Brain pericyte (primary cell): ENCODE measurements around the gene NXNL2.

Source experiments
- DNase-seq: peaks from one replicate; pipeline ENCODE4 v3.0.0-alpha.2; 2012; ENCODE audit warnings: low read depth, low spot score

The NXNL2 gene

DNA sequence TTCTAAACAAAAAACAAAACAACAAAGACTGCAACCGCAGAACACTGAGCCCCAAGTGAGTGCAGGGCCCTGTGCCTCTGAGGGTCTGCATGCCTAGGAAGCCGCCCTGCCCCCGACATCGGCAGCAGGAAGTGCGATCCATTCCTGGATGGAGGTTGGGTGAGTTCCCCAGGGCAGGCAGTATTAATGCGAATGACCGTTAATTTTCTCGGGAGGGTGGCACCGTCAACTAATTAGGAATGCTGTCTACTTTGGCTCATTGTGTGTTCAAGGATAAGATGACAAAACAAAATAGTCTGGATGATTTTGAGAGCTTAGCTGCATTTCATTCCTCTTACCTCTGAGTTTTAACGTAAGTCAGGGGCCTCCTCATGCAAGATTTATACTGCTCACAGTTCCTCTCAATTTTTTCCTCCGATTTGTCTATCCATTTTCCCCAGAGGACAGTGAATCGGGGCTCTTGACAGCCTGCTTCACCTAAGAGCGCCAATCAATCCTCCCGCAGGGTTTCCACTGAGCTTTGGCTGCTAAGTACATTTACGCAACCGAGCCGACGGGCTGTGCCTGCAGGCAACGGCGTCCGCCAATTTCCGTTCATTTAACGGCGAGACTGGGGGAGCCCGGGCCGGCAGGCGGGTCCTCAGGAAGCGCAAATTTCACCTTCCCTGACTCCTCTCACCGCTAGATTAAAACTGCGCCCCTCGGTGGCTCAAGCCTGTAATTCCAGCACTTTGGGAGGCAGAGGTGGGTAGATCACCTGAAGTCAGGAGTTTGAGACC is 2.9 kb upstream of the NXNL2 start:
- no peak for DNase-seq

DNA sequence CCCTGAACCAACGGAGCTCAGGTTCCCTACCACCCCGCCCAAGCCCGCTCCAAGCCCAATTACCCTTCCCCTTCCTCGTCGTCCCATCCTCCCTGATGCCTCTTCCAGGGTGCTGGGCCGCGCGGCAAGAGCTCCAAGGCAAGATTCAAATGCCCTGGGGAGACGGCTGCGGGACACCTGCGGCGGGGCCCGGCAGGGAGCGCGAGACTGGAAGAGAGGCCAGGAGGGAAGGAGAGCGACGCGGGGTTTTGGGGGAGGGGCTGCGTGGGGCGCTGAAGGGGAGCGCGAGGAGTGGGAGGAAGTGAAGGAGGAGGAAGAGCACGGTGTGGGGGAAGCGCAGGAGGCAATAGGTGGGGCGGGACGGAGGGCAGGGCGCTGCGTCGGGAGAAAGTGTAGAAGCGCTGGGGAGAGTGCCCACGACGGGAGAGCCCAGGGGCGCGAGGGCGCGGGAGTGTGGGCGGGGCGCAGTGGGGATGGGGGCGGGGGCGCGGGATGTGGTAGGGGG is 975 bp upstream of the NXNL2 start:
- no peak for DNase-seq

DNA sequence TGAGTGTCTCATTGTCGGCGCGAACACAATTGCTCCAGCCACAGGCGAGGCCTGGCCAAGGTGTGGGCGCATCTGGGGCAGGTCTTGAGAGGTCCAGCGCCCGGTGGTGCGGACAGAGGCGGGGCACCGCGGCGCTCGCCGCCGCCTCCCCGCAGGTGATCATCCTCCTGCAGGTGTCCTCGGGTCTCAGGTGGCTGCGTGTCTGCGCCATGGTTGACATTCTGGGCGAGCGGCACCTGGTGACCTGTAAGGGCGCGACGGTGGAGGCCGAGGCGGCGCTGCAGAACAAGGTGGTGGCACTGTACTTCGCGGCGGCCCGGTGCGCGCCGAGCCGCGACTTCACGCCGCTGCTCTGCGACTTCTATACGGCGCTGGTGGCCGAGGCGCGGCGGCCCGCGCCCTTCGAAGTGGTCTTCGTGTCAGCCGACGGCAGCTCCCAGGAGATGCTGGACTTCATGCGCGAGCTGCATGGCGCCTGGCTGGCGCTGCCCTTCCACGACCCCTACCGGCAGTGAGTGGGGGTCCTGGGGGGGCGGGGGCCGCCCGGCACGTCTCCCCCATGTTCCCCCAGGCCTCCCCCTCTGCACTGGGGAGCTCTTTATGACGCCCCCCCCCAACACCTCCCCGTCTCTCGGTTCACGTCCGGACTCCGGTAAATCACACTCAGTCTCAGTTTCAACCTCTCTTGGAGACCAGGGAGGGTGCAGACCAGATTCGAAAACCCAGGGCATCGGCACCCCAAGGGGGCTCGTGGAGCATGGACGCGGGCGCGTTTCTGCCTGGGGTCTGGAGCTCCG is 446 bp downstream of the NXNL2 start:
- DNase-seq, result no peak

DNA sequence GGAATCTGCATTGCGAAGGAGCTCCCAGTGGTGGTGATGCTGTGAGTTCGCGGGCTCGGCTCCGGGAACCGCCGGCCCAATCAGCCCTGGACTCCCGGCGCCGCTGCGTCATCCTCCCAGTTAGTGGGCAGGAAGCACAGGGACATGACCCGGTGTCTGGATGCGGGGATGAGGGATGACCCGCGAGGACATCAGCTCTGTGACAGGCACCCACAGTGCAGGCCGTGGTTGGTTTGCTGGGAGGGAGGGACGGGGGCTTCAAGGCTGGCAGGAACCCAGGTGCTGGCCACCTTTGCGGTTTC is 996 bp downstream of the NXNL2 start:
- no peak for DNase-seq

DNA sequence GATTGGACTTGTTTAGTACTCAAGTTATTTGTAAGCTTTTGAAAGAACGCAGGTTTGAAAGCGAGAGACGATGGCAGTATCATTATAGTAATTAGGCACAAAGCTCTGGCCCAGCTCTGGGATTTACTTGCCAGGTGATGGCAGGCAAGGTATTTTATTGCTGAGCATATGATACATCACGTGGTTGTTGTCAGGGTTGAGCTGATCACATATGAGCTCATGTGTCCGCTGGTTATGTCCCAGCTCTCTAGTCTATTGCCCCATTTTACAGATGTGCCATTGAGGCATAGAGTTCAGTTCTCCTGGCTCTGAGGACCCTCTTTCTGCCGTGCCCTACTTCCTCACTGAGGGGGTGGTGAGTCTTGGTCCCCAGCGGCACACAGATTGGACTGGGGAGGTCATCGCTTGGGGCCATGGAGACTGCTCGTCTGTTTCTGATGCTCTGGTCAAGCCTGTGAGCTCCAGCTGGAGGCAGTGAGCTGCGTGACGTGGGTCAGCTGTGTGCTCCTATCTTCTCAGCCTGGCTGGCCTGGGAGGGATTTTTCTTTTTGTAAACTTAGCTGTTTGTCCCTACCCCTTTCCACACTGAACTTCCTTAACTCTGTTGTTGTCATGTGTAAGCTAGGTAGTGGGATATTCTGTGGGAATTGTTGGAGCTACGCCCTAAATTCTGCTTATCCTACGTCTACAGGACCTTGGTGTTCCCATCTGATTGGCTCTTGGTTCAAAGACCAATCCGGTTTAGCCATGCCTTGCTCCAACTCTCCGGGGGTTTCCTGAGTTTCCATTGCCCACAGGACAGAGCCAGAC is 2.2 kb downstream of the NXNL2 start:
- DNase-seq, result no peak

DNA sequence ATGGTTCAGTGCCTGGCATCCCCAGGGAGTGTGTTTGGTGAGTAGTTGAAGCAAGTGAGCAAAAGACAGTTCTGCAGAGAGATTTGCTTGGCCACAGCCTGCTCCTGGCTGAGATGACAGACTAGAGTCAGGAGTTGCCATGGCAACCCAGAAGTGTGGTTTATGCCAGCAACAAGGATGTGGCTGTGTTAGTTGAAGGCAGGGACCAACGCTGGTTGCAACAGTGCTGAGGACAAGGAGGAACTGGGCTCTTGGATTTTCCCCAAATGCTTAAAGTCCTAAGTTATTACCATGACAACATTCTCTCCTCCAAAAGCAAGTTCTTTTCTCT is 2.7 kb downstream of the NXNL2 start:
- DNase-seq, result no peak

DNA sequence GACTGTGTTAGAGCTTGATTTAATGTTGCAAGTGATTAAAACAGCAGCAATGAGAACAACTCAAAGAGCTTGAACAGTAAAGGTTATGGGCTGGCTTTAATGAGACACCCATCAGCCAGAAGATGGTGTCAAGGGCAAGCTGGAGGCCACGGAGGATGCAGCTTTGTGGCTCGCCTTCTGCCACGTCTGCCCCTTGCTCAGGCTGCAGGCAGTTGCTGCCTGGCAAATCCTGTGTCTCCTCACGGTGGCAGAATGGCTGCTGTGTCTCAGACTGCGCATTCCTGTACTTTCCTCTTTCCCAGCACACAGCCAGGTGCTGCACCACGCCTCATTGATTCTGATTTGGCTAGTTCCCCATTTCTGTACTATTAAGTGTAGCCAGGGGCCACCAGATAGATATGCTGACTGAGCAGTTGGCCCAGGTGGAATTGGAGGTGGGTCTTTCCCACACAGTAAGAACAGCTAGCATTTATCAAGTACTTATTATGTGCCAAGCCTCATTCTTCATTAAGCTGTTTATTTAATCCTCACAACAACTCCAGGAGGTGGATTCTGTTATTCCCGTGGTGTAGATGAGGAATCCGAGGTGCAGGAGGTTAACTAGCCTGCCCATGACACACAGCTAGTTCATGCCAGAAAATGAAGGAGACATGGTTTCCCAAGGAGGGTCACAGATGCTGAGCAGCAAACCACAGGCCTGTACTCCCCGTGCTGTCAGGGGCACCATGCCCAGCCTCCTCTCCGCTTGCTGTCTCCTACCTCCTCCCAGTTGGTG is 3.5 kb downstream of the NXNL2 start:
- DNase-seq, result no peak

DNA sequence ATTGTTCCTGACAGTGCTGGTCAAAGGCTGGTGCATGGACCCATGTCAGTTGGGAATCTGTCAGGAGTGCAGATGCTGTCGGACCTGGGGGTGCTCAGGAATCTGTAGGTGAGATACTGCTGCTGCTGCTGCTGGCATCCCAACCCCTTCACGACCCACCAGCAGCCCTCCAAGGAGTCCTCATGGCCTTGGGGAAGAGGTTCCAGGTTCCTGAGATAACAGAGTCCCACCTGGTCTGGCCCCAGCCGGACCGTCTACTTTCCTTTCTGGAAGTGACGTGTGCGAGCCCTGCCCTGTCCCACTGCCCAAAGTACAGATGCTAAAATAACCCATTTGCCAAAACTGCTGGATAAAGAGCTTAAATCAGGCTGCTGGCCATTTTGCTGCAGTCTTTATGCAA is 4.3 kb downstream of the NXNL2 start:
- no peak for DNase-seq

DNA sequence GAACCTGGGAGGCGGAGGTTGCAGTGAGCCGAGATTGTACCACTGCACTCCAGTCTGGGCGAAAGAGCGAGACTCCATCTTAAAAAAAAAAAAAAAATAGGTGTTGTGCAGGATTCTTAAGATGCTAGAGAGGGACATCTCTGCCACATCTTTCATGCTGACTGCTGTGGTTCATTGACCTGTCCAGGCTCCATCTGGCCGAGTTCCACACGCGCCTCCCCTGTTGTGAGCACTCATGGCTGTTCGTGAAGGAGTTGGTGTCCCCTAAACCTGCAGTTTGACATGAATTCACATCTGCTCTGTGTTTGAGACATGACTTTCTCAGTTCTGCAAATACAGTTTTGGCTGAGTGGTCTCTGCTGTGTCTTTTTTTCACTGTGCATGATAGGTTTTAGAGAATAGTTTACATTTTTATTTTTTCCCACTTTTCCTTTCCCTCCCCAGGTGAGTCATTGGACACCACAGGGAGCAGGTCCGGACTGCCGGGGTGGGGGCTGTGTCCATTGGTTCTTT is 5.3 kb downstream of the NXNL2 start:
- DNase-seq, result no peak

DNA sequence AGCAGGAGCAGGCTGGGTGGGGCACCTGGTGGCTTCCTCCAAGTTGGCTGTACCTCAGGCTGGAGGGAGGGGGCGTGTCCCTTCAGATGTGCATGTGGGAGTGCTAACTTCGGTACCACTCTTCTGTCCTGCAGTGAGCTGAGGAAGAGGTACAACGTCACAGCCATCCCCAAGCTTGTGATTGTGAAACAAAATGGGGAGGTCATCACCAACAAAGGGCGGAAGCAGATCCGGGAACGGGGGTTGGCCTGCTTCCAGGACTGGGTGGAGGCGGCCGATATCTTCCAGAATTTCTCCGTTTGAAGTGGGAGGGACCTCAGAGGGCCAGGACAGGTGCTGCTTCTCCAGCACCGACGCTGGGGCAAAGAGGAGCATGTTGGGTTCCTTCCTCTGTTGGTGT is 9.3 kb downstream of the NXNL2 start:
- no peak for DNase-seq

DNA sequence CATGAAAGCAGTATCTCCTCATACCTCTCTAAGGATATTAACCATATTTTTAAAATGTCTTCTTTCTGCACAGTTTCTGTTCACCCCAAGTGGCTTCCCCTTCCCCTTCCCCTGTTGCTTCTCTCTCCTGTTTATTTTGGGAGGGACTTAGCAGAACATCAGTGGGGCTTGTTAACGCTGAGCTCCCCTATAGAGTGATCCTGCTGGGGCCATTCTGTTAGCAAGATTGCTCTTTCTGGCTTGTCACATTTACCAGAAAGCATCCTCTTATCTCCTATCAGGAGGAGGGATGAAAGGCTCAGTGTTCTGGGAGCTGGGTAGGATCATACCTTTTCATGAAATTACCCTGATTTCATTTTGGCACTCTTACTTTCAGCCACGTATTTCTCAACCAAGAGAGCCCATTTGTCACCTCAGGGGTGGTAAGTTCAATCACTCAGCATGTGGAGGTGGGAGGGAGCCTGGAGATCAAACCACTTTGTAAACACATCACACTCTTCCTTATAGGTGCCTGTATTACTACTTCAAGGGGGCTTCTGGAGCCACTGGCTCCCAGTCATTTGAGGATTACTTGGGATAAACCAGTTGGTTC is 16.7 kb downstream of the NXNL2 start:
- DNase-seq, result no peak

DNA sequence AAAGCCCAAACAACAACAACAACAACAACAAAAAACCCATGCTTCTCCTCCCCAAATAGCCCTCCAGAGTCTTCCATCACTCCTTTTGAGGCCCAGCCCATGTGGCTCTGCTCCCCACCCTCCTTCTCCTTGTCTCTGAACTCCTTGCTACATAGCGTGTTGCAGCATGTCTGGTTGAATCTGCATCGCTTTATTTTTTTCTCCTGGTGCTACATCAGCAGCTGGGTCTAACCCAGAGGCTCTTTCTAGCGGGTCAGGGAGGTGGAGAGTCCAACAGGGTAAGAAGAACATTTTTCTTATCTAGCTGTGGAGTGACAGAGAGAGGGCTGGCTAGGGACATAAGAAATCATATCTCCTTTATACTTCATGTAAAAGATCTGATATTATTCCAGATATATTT is 18.4 kb downstream of the NXNL2 start:
- DNase-seq, result no peak

DNA sequence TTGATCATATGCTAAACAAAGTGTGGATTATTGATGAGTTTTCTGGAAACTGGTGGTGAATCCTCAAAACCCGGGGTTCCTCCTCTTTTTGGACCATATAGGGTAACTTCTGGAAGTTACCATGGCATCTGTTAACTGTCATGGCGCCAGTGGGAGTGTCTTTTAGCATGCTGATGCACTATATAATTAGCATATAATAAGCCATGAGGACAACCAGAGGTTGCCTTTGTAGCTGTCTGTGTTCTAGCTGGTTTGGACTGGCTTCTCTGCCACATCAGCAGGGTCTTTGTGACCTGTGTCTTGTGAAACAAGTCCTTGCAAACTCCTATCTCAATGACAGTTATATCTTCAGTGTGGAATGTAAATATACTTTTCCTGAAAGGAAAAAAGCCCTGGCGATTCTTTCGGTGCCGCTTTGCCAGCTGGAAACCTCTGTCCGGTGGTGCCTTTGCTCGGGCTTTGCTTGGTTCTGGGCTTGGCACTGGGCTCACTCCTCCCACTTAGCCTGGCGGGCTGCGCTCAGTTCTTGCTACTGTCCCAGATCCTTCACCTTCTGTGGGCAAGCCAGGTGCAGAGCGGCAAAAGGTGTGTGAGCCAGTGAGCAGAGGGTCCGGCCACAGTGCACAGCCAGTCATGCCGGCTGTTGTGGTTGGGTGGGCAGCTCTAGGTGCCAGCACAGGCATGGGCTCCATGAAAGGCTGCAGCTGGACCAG is 20.4 kb downstream of the NXNL2 start:
- DNase-seq, result no peak

DNA sequence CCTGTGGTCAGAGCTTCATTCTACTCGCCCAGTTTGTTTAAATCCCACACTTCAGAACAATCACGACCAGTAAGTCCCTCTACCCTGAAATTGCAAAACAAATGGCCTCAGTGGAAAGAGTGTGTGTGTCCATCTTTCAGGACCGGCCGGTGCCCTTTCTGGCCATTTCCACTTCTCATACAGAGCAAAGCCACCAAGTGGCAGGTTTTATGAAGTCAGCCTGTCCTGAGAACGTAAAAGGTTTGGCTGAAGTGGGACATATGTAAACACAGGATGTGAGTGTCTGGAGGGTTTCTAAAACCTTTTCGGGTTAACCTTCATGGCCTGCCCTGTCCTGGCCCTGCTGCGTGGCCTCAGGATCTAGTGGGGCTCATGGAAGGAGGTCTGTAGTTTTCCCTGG is 24.7 kb downstream of the NXNL2 start:
- DNase-seq, result no peak

DNA sequence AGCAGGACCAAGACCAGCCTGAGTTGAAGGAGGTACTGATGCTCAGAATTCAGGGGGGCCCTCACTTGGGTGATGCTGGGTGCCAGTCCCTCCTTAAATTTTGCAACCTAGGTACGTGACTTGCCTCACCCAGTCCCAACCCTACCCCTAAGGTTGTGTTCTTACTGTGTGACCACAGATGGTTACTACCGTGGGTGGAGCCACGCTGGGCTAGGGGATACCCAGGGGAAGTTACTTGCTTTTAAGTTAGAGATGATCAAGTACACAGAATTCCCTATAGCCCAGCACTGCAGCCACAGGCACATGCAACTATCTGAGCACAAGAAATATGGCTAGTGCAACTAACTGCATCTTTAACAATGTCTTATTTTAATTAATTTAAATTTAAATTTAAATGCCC is 32.9 kb downstream of the NXNL2 start:
- no peak for DNase-seq

DNA sequence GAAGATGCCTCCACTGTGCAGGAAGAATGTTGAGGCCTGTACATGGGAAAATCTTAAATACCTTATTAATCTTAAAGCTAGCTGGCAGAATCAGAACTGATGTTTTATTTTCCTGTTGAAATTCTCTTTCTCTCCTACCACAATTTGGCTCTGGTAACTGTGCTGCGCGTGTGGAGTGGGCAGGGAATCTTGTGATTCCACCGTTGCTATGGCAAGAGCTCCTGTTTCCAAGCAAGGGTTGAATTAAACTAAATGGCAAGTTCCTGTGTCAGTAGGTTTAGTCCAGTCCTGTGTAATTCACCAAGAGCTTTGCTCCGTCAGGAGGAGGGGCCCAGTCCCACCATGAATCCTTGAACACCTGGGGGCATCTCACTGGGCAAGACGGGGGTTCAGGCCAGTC is 36.4 kb downstream of the NXNL2 start:
- no peak for DNase-seq

DNA sequence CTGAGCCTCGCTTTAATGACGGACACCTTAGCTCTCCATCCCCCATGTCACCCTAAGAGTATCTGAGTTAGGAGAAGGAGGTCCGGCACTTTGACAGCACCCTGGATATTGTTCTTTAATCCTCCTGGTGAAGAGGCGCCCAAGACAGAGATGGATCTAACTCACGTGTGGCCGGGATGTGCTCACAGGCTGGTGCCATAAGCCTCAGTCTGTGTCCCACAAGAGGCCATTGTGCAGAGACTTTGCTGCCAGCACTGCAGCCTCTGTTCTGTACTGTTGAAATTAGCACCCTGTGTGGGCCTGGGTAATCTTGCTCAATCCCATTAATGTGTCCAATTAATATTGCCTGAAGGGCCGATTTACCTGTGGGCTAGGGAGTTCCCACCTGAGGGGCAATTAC is 37.7 kb downstream of the NXNL2 start:
- no peak for DNase-seq

DNA sequence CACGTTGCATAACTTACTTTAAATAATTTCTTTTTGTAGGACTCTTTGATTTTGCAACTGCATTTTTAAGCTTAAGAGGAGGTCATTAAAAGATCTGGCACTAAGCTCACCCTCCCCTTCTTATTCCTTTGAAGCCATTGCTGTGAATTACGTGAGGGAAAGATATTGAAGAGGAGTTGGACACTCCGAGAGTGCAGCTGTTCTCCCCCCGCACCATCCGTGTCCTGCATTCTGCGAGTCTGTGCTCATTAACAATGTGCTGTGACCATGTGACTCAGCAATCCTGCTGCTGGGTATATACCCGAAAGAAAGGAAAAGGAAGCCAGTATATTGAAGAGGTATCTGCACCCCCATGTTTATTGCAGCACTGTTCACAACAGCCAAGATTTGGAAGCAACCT is 40.0 kb downstream of the NXNL2 start:
- DNase-seq, result no peak

DNA sequence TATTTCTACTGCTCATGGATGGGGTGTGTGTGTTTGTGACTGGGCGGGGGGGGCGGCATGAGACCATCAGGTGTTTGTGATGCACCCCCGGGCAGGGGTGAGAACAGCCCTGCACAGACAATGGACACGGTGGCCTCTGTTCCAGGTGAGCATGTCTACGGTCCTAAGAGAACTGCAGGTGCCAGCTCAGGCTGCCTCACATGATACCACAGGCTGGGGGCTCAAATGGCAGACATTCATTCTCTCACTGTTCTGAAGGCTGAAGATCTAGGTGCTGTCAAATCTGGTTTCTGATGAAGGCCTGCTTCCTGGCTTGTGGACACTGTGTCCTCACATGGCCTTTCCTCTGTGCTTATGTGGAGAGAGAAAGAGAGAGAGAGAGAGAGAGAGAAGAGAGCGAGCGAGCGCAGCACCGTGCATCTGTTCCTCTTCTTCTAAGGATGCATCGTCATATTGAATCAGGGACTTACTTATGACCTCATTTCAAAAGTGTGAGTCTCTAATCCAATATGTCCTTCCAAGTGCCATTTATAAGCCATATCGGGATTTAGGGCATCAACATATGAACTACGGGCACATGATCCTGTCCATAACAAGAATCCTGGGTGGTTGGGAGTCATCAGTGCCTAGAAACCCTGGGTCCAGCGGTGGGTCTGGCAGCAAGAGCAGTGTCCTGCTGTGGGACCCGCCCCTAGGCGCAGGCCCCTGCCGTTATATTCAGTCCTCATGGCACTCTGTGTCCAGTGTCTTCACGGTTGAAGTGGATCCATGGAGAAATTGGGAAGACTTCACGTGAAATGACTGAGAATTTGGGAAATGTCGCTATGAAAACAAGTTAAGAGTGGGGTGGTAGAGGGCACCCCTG is 42.5 kb downstream of the NXNL2 start:
- no peak for DNase-seq
